Activated CD4-positive, alpha-beta T cell treated with anti-CD3 and anti-CD28 coated beads, Interleukin-2, amount 10 ng/mL, durations not matched to agents 24 days and 14 days (primary cell): Measurements from ENCODE around the gene DAB2IP. TPM values are rescaled to one million over a fixed set of nuclear protein-coding genes. Genes with fewer than 3 reads are reported as not detected.
"Not testable (repeated sequence)": the region's sequence is repeated elsewhere in the genome, so short reads cannot be mapped to it uniquely, and the experiment has no call there.

Experiments used
- DNase-seq: peaks from one replicate; pipeline ENCODE4 v3.0.0; 2022
- H3K27ac Mint-ChIP-seq: one replicate; pipeline ENCODE4 v1.8.0; 2022; ENCODE audit warnings: mild to moderate bottlenecking, mixed read lengths
- H3K27me3 Mint-ChIP-seq: one replicate; pipeline ENCODE4 v1.8.0; 2022; ENCODE audit warnings: mixed read lengths
- H3K36me3 Mint-ChIP-seq: one replicate; pipeline ENCODE4 v1.8.0; 2022; ENCODE audit warnings: low read depth, mild to moderate bottlenecking, mixed read lengths
- H3K4me1 Mint-ChIP-seq: one replicate; pipeline ENCODE4 v1.8.0; 2021; ENCODE audit warnings: mixed read lengths
- H3K4me3 Mint-ChIP-seq: one replicate; pipeline ENCODE4 v1.8.0; 2022; ENCODE audit warnings: mild to moderate bottlenecking, moderate library complexity, mixed read lengths
- H3K9me3 Mint-ChIP-seq: one replicate; pipeline ENCODE4 v1.8.0; 2021; ENCODE audit warnings: mixed read lengths
- intact Hi-C: fragments of 100-400 bp; cut with micrococcal nuclease; formaldehyde crosslinking; loops from one replicate; pipeline ENCODE4 v1.15.1; 2023
- total RNA-seq: library from RNA; stranded (reverse); gene quantifications from 2 replicates; pipeline ENCODE4 v1.2.3, GENCODE V29; 2022

The DAB2IP gene
- total RNA-seq, 1 donor from 2014 or later: not detected

- H3K27ac Mint-ChIP-seq, H3K4me1 Mint-ChIP-seq, DNase-seq, H3K4me3 Mint-ChIP-seq, intact Hi-C loops, H3K9me3 Mint-ChIP-seq, H3K36me3 Mint-ChIP-seq: not testable (repeated sequence)
- peaks cover 11% of the 10 kb centered on the region for H3K27me3 Mint-ChIP-seq
Observed at GRCh38 chr9:121644040-121644439, 7.4 kb upstream of the DAB2IP start.

- H3K27me3 Mint-ChIP-seq: peaks cover 18% of the 10 kb centered on the region
- DNase-seq: no peak
- H3K4me3 Mint-ChIP-seq: no peak overlapping the region
- H3K36me3 Mint-ChIP-seq: no peaks in the 10 kb centered on the region
- no peaks in the 10 kb centered on the region for H3K9me3 Mint-ChIP-seq
- no peaks in the 10 kb centered on the region for H3K4me1 Mint-ChIP-seq
- H3K27ac Mint-ChIP-seq: no peak overlapping the region
- intact Hi-C loops: no loop called here
Observed at GRCh38 chr9:121645003-121645402, 6.4 kb upstream of the DAB2IP start.

GRCh38 chr9:121645853-121646807 lies 5.3 kb upstream of the DAB2IP start:
- Mint-ChIP-seq H3K27me3 (peaks cover 29% of the 10 kb centered on the region), H3K27ac (no peak overlapping the region), H3K4me3 (no peak overlapping the region), H3K4me1 (no peaks in the 10 kb centered on the region), H3K9me3 (no peaks in the 10 kb centered on the region), H3K36me3 (no peaks in the 10 kb centered on the region)
- intact Hi-C loops: no loop called here
- no peak for DNase-seq

GRCh38 chr9:121646992-121647391 lies 4.4 kb upstream of the DAB2IP start:
- H3K4me3 Mint-ChIP-seq: no peak overlapping the region
- peaks cover under 1% of the 10 kb centered on the region for H3K4me1 Mint-ChIP-seq
- no peak overlapping the region for H3K27ac Mint-ChIP-seq
- intact Hi-C loops: no loop called here
- no peaks in the 10 kb centered on the region for H3K9me3 Mint-ChIP-seq
- no peak for DNase-seq
- H3K36me3 Mint-ChIP-seq: no peaks in the 10 kb centered on the region
- H3K27me3 Mint-ChIP-seq: peaks cover 31% of the 10 kb centered on the region

- Mint-ChIP-seq H3K9me3 (no peaks in the 10 kb centered on the region), H3K27me3 (peaks cover 40% of the 10 kb centered on the region), H3K4me3 (no peak overlapping the region), H3K36me3 (no peaks in the 10 kb centered on the region), H3K4me1 (peaks cover 3% of the 10 kb centered on the region), H3K27ac (no peak overlapping the region)
- intact Hi-C loops: no loop called here
- no peak for DNase-seq
Observed at GRCh38 chr9:121648172-121648571, 3.3 kb upstream of the DAB2IP start.

GRCh38 chr9:121648799-121649198 lies 2.6 kb upstream of the DAB2IP start:
- intact Hi-C loops: no loop called here
- no peak for DNase-seq
- Mint-ChIP-seq H3K9me3 (no peaks in the 10 kb centered on the region), H3K36me3 (no peaks in the 10 kb centered on the region), H3K27ac (no peak overlapping the region), H3K4me3 (no peak overlapping the region), H3K4me1 (peaks cover 3% of the 10 kb centered on the region), H3K27me3 (peaks cover 47% of the 10 kb centered on the region)

GRCh38 chr9:121649476-121650216 lies 1.8 kb upstream of the DAB2IP start:
- Mint-ChIP-seq H3K27ac (no peak overlapping the region), H3K4me1 (peaks cover 3% of the 10 kb centered on the region), H3K4me3 (no peak overlapping the region), H3K27me3 (peaks cover 55% of the 10 kb centered on the region), H3K9me3 (no peaks in the 10 kb centered on the region), H3K36me3 (no peaks in the 10 kb centered on the region)
- DNase-seq: no peak
- intact Hi-C loops: no loop called here

GRCh38 chr9:121650217-121651007 lies 1.0 kb upstream of the DAB2IP start:
- H3K27ac Mint-ChIP-seq: peak overlapping the region; percentile 37
- no peak for DNase-seq
- H3K4me1 Mint-ChIP-seq: peaks cover 3% of the 10 kb centered on the region
- peaks cover 57% of the 10 kb centered on the region for H3K27me3 Mint-ChIP-seq
- no peaks in the 10 kb centered on the region for H3K36me3 Mint-ChIP-seq
- peak overlapping the region; percentile 43 for H3K4me3 Mint-ChIP-seq
- intact Hi-C loops: no loop called here
- H3K9me3 Mint-ChIP-seq: no peaks in the 10 kb centered on the region

- Mint-ChIP-seq H3K27ac (no peak overlapping the region), H3K4me3 (peak overlapping the region; percentile 43), H3K27me3 (peaks cover 57% of the 10 kb centered on the region), H3K4me1 (peaks cover 3% of the 10 kb centered on the region), H3K36me3 (no peaks in the 10 kb centered on the region), H3K9me3 (no peaks in the 10 kb centered on the region)
- intact Hi-C loops: no loop called here
- DNase-seq: no peak
Observed at GRCh38 chr9:121651008-121651294, 483 bp upstream of the DAB2IP start.

GRCh38 chr9:121652021-121652837 lies 795 bp downstream of the DAB2IP start:
- Mint-ChIP-seq H3K4me3 (peak overlapping the region; percentile 17), H3K9me3 (no peaks in the 10 kb centered on the region), H3K27me3 (peaks cover 57% of the 10 kb centered on the region), H3K27ac (no peak overlapping the region), H3K36me3 (no peaks in the 10 kb centered on the region), H3K4me1 (peaks cover 3% of the 10 kb centered on the region)
- DNase-seq: no peak
- intact Hi-C loops: no loop called here

- H3K4me1 Mint-ChIP-seq: peaks cover 3% of the 10 kb centered on the region
- intact Hi-C loops: no loop called here
- no peaks in the 10 kb centered on the region for H3K9me3 Mint-ChIP-seq
- no peak overlapping the region for H3K27ac Mint-ChIP-seq
- H3K4me3 Mint-ChIP-seq: no peak overlapping the region
- no peak for DNase-seq
- H3K27me3 Mint-ChIP-seq: peaks cover 55% of the 10 kb centered on the region
- no peaks in the 10 kb centered on the region for H3K36me3 Mint-ChIP-seq
Observed at GRCh38 chr9:121652838-121653231, 1.4 kb downstream of the DAB2IP start.

GRCh38 chr9:121654499-121655140 lies 3.2 kb downstream of the DAB2IP start:
- intact Hi-C loops: no loop called here

GRCh38 chr9:121655231-121655755 lies 3.9 kb downstream of the DAB2IP start:
- no peaks in the 10 kb centered on the region for H3K36me3 Mint-ChIP-seq
- H3K27ac Mint-ChIP-seq: no peak overlapping the region
- H3K4me3 Mint-ChIP-seq: no peak overlapping the region
- H3K27me3 Mint-ChIP-seq: peaks cover 38% of the 10 kb centered on the region
- H3K4me1 Mint-ChIP-seq: peaks cover 3% of the 10 kb centered on the region
- no peaks in the 10 kb centered on the region for H3K9me3 Mint-ChIP-seq
- intact Hi-C loops: no loop called here
- DNase-seq: no peak

More at GRCh38 chr9:121654499-121655140, 3.2 kb downstream of the DAB2IP start:
- Mint-ChIP-seq H3K27ac (no peak overlapping the region), H3K27me3 (peaks cover 44% of the 10 kb centered on the region), H3K9me3 (no peaks in the 10 kb centered on the region), H3K4me1 (peaks cover 3% of the 10 kb centered on the region), H3K4me3 (no peak overlapping the region), H3K36me3 (no peaks in the 10 kb centered on the region)
- DNase-seq: no peak
